Dendritic cell treated with granulocyte-macrophage colony-stimulating factor and Interleukin-4, amounts not matched to agents 40 ng/mL and 50 ng/mL, for 4 days (primary cell): Measurements from ENCODE around the gene PRKD2.

ENCODE experiments used
- H3K27ac Mint-ChIP-seq: one replicate; pipeline ENCODE4 v1.8.0; 2022; ENCODE audit warnings: mild to moderate bottlenecking, mixed read lengths
- H3K27me3 Mint-ChIP-seq: one replicate; pipeline ENCODE4 v1.8.0; 2022; ENCODE audit warnings: mild to moderate bottlenecking, mixed read lengths
- H3K36me3 Mint-ChIP-seq: one replicate; pipeline ENCODE4 v1.8.0; 2022; ENCODE audit warnings: low read depth, mixed read lengths
- H3K4me1 Mint-ChIP-seq: one replicate; pipeline ENCODE4 v1.8.0; 2022; ENCODE audit warnings: low read depth, mixed read lengths
- H3K4me3 Mint-ChIP-seq: one replicate; pipeline ENCODE4 v1.8.0; 2022; ENCODE audit warnings: mild to moderate bottlenecking, moderate library complexity, mixed read lengths
- H3K9me3 Mint-ChIP-seq: one replicate; pipeline ENCODE4 v1.8.0; 2022; ENCODE audit warnings: mixed read lengths
- intact Hi-C: fragments of 100-400 bp; cut with micrococcal nuclease; formaldehyde crosslinking; loops from one replicate; pipeline ENCODE4 v1.15.0; 2022

Gene PRKD2

GRCh38 chr19:46661735-46662592 lies 55.0 kb downstream of the PRKD2 start:
- H3K27ac Mint-ChIP-seq: peak overlapping the region; percentile 57

GRCh38 chr19:46661020-46661731 lies 55.7 kb downstream of the PRKD2 start, which contains the start of gene DACT3:
TSS of gene DACT3 (minus strand) at chr19:46661182. CDS start at chr19:46661064, 118 bp downstream.
- Mint-ChIP-seq H3K27ac (peak within 1 kb of the TSS; percentile 57), H3K4me1 (peaks cover 34% of the 10 kb centered on the region)
- intact Hi-C loops: loop anchor here (1.0 to 5.0 kb wide), 2 partner anchors 27 to 134 kb away; no protein-coding TSS in a partner anchor

More at GRCh38 chr19:46661735-46662592, 55.0 kb downstream of the PRKD2 start:
- Mint-ChIP-seq H3K4me1 (peaks cover 34% of the 10 kb centered on the region), H3K36me3 (no peaks in the 10 kb centered on the region), H3K9me3 (no peaks in the 10 kb centered on the region), H3K4me3 (peak overlapping the region; percentile 67), H3K27me3 (peaks cover 49% of the 10 kb centered on the region)
- intact Hi-C loops: loop anchor here (1.0 to 5.0 kb wide), 3 partner anchors 28 to 135 kb away; no protein-coding TSS in a partner anchor

GRCh38 chr19:46660551-46661019 lies 56.3 kb downstream of the PRKD2 start:
- H3K4me3 Mint-ChIP-seq: peak overlapping the region; percentile 67
- H3K4me1 Mint-ChIP-seq: peaks cover 34% of the 10 kb centered on the region
- peak overlapping the region; percentile 46 for H3K27ac Mint-ChIP-seq
- H3K27me3 Mint-ChIP-seq: peaks cover 59% of the 10 kb centered on the region
- H3K36me3 Mint-ChIP-seq: no peaks in the 10 kb centered on the region
- no peaks in the 10 kb centered on the region for H3K9me3 Mint-ChIP-seq
- intact Hi-C loops: loop anchor here (1.0 to 5.0 kb wide), 2 partner anchors 26 to 133 kb away; no protein-coding TSS in a partner anchor

More at GRCh38 chr19:46661020-46661731, 55.7 kb downstream of the PRKD2 start, which contains the start of gene DACT3:
- H3K27me3 Mint-ChIP-seq: peaks cover 56% of the 10 kb centered on the region
- H3K36me3 Mint-ChIP-seq: no peaks in the 10 kb centered on the region
- H3K9me3 Mint-ChIP-seq: no peaks in the 10 kb centered on the region
- peak within 1 kb of the TSS; percentile 67 for H3K4me3 Mint-ChIP-seq

- no peaks in the 10 kb centered on the region for H3K36me3 Mint-ChIP-seq
- peaks cover 34% of the 10 kb centered on the region for H3K4me1 Mint-ChIP-seq
- peak overlapping the region; percentile 64 for H3K4me3 Mint-ChIP-seq
- H3K27ac Mint-ChIP-seq: peak overlapping the region; percentile 54
- intact Hi-C loops: loop anchor here (5.0 kb wide), 1 partner anchor 133 kb away; no protein-coding TSS in a partner anchor
- no peaks in the 10 kb centered on the region for H3K9me3 Mint-ChIP-seq
- peaks cover 63% of the 10 kb centered on the region for H3K27me3 Mint-ChIP-seq
Measured at GRCh38 chr19:46660008-46660517, 56.9 kb downstream of the PRKD2 start.

- Mint-ChIP-seq H3K27me3 (peaks cover 67% of the 10 kb centered on the region), H3K4me3 (peak overlapping the region; percentile 64), H3K9me3 (no peaks in the 10 kb centered on the region), H3K27ac (peak overlapping the region; percentile 54), H3K4me1 (peaks cover 34% of the 10 kb centered on the region), H3K36me3 (no peaks in the 10 kb centered on the region)
- intact Hi-C loops: loop anchor here (5.0 kb wide), 1 partner anchor 132 kb away; no protein-coding TSS in a partner anchor
Measured at GRCh38 chr19:46659151-46660007, 57.5 kb downstream of the PRKD2 start.

- H3K4me1 Mint-ChIP-seq: peaks cover 33% of the 10 kb centered on the region
- peaks cover 76% of the 10 kb centered on the region for H3K27me3 Mint-ChIP-seq
- intact Hi-C loops: no loop called here
- H3K27ac Mint-ChIP-seq: no peak overlapping the region
- no peak overlapping the region for H3K4me3 Mint-ChIP-seq
- H3K36me3 Mint-ChIP-seq: no peaks in the 10 kb centered on the region
- H3K9me3 Mint-ChIP-seq: no peaks in the 10 kb centered on the region
Measured at GRCh38 chr19:46656541-46656940, 60.4 kb downstream of the PRKD2 start.

GRCh38 chr19:46654621-46655152 lies 62.2 kb downstream of the PRKD2 start:
- Mint-ChIP-seq H3K9me3 (no peaks in the 10 kb centered on the region), H3K4me3 (no peak overlapping the region), H3K27me3 (peaks cover 83% of the 10 kb centered on the region), H3K27ac (no peak overlapping the region), H3K36me3 (no peaks in the 10 kb centered on the region), H3K4me1 (peaks cover 22% of the 10 kb centered on the region)
- intact Hi-C loops: no loop called here

GRCh38 chr19:46650445-46650844 lies 66.5 kb downstream of the PRKD2 start:
- no peaks in the 10 kb centered on the region for H3K36me3 Mint-ChIP-seq
- intact Hi-C loops: no loop called here
- H3K27me3 Mint-ChIP-seq: peaks cover 76% of the 10 kb centered on the region
- H3K4me1 Mint-ChIP-seq: peaks cover 24% of the 10 kb centered on the region
- no peak overlapping the region for H3K27ac Mint-ChIP-seq
- no peak overlapping the region for H3K4me3 Mint-ChIP-seq
- H3K9me3 Mint-ChIP-seq: no peaks in the 10 kb centered on the region

- Mint-ChIP-seq H3K27ac (no peak overlapping the region), H3K4me1 (peaks cover 24% of the 10 kb centered on the region), H3K9me3 (no peaks in the 10 kb centered on the region), H3K27me3 (peaks cover 76% of the 10 kb centered on the region), H3K36me3 (no peaks in the 10 kb centered on the region), H3K4me3 (no peak overlapping the region)
- intact Hi-C loops: no loop called here
Measured at GRCh38 chr19:46648961-46649960, 67.7 kb downstream of the PRKD2 start.

GRCh38 chr19:46648060-46648960 lies 68.6 kb downstream of the PRKD2 start:
- Mint-ChIP-seq H3K9me3 (no peaks in the 10 kb centered on the region), H3K4me3 (peak overlapping the region; percentile 49), H3K27me3 (peaks cover 72% of the 10 kb centered on the region), H3K36me3 (no peaks in the 10 kb centered on the region), H3K4me1 (peaks cover 18% of the 10 kb centered on the region), H3K27ac (peak overlapping the region; percentile 72)
- intact Hi-C loops: no loop called here

- Mint-ChIP-seq H3K4me1 (peaks cover 18% of the 10 kb centered on the region), H3K27me3 (peaks cover 71% of the 10 kb centered on the region), H3K4me3 (no peak overlapping the region), H3K36me3 (no peaks in the 10 kb centered on the region), H3K9me3 (no peaks in the 10 kb centered on the region), H3K27ac (no peak overlapping the region)
- intact Hi-C loops: no loop called here
Measured at GRCh38 chr19:46646402-46646801, 70.5 kb downstream of the PRKD2 start.
